Chondrocyte (in vitro differentiated cells): ENCODE measurements around the gene ETV7. TPM values are rescaled to one million over a fixed set of nuclear protein-coding genes. Genes with fewer than 3 reads are reported as not detected.

Experiments used
- DNase-seq: peaks from one replicate; pipeline ENCODE4 v3.0.0; 2021; ENCODE audit warnings: mixed read lengths, low spot score
- H3K27ac Mint-ChIP-seq: one replicate; pipeline ENCODE4 v1.8.0; 2021; ENCODE audit warnings: mild to moderate bottlenecking, moderate library complexity, mixed read lengths; ENCODE audit not compliant: unreplicated experiment
- H3K27me3 Mint-ChIP-seq: 2 replicates; pipeline ENCODE4 v1.8.0; 2021; ENCODE audit warnings: low read depth, mixed read lengths
- H3K36me3 Mint-ChIP-seq: 2 replicates; pipeline ENCODE4 v1.8.0; 2021; ENCODE audit warnings: low read depth, mixed read lengths
- H3K4me1 Mint-ChIP-seq: 2 replicates; pipeline ENCODE4 v1.8.0; 2021; ENCODE audit warnings: low read depth, mild to moderate bottlenecking, mixed read lengths
- H3K4me3 Mint-ChIP-seq: one replicate; pipeline ENCODE4 v1.8.0; 2021; ENCODE audit warnings: mild to moderate bottlenecking, moderate library complexity, mixed read lengths; ENCODE audit not compliant: unreplicated experiment
- H3K9me3 Mint-ChIP-seq: 2 replicates; pipeline ENCODE4 v1.8.0; 2021; ENCODE audit warnings: low read depth, mixed read lengths
- CTCF ChIP-seq: fragments of 200-600 bp; sonication (generic); IDR thresholded peaks from 2 replicates; pipeline ENCODE4 v1.5.0; 2021; ENCODE audit warnings: antibody characterized with exemption, mild to moderate bottlenecking, moderate library complexity
- total RNA-seq: library from RNA; stranded (reverse); gene quantifications from 3 replicates; pipeline ENCODE4 v1.2.1, GENCODE V29; 2021

ETV7 gene
- total RNA-seq, 1 donor from 2014 or later, result not detected

- Mint-ChIP-seq H3K27me3 (peaks cover 10% of the 10 kb centered on the region), H3K4me3 (no peak overlapping the region)
These were observed 3.4 kb downstream of the ETV7 start for GRCh38 chr6:36384095-36384494.

GRCh38 chr6:36383606-36384005, 3.9 kb downstream of the ETV7 start:
- H3K27me3 Mint-ChIP-seq, result peaks cover 9% of the 10 kb centered on the region

More at GRCh38 chr6:36384095-36384494, 3.4 kb downstream of the ETV7 start:
- Mint-ChIP-seq H3K9me3 (no peaks in the 10 kb centered on the region), H3K4me1 (peaks cover 17% of the 10 kb centered on the region), H3K36me3 (no peaks in the 10 kb centered on the region), H3K27ac (no peak overlapping the region)
- DNase-seq, result no peak
- TF ChIP-seq CTCF, result no peak

GRCh38 chr6:36382976-36383375, 4.5 kb downstream of the ETV7 start:
- Mint-ChIP-seq H3K27ac (no peak overlapping the region), H3K9me3 (no peaks in the 10 kb centered on the region), H3K36me3 (no peaks in the 10 kb centered on the region), H3K4me3 (no peak overlapping the region), H3K4me1 (peaks cover 17% of the 10 kb centered on the region), H3K27me3 (peaks cover 6% of the 10 kb centered on the region)
- no peak for TF ChIP-seq CTCF
- DNase-seq, result no peak

More at GRCh38 chr6:36383606-36384005, 3.9 kb downstream of the ETV7 start:
- DNase-seq, result no peak
- Mint-ChIP-seq H3K4me1 (peaks cover 17% of the 10 kb centered on the region), H3K9me3 (no peaks in the 10 kb centered on the region), H3K27ac (no peak overlapping the region), H3K4me3 (no peak overlapping the region), H3K36me3 (no peaks in the 10 kb centered on the region)
- TF ChIP-seq CTCF, result no peak

- no peaks in the 10 kb centered on the region for H3K36me3 Mint-ChIP-seq
- no peak for DNase-seq
- no peak overlapping the region for H3K27ac Mint-ChIP-seq
- H3K27me3 Mint-ChIP-seq, result no peaks in the 10 kb centered on the region
- H3K4me3 Mint-ChIP-seq, result no peak overlapping the region
- no peak for TF ChIP-seq CTCF
- H3K4me1 Mint-ChIP-seq, result peaks cover 17% of the 10 kb centered on the region
- no peaks in the 10 kb centered on the region for H3K9me3 Mint-ChIP-seq
These were observed 5.7 kb downstream of the ETV7 start for GRCh38 chr6:36381502-36382389.

- Mint-ChIP-seq H3K27me3 (peaks cover 2% of the 10 kb centered on the region), H3K9me3 (no peaks in the 10 kb centered on the region), H3K36me3 (no peaks in the 10 kb centered on the region), H3K4me3 (no peak overlapping the region), H3K27ac (no peak overlapping the region), H3K4me1 (peaks cover 11% of the 10 kb centered on the region)
- TF ChIP-seq CTCF, result no peak
- no peak for DNase-seq
These were observed 7.3 kb downstream of the ETV7 start for GRCh38 chr6:36380166-36380565.
